Putamen (tissue), 1 donor: ENCODE measurements around the gene NCOA3.

Experiments used
- DNase-seq: peaks from one replicate; pipeline ENCODE4 v3.0.0-alpha.2; 2016; ENCODE audit warnings: low spot score

NCOA3 gene

DNA sequence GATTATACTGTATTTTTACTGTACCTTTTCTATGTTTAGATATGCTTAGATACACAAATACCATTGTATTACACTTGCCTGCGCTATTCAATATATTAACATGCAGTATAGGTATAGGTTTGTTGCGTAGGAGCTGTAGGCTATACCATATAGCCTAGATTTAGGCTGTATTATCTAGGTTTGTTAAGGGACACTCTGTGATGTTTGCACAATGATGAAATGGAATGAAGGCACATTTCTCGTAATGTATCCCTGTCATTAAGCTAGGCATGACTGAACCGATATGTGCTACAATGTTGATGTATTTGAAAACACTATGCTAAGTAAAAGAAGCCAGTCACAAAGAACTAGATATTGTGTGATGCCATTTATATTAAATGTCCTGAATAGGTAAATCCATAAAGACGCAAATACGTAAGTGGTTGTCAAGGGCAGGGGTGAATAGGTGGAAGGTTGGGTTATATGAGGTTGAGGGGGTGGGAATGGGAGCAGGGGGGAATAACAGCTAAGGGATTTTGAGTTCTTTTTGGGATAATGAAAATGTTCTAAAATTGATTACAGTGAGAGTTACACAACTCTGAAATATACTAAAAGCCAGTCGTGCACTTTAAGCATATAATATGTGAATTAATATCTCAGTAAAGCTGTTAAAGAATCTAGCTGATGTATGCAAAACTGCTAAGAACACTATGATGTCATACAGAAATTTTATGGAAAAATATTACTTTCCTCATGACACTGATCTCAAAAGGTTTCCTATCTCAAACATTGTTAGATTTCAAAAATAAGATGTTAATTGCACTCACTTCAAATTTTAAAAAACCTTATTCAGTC is 97.4 kb downstream of the NCOA3 start:
- DNase-seq, result no peak

DNA sequence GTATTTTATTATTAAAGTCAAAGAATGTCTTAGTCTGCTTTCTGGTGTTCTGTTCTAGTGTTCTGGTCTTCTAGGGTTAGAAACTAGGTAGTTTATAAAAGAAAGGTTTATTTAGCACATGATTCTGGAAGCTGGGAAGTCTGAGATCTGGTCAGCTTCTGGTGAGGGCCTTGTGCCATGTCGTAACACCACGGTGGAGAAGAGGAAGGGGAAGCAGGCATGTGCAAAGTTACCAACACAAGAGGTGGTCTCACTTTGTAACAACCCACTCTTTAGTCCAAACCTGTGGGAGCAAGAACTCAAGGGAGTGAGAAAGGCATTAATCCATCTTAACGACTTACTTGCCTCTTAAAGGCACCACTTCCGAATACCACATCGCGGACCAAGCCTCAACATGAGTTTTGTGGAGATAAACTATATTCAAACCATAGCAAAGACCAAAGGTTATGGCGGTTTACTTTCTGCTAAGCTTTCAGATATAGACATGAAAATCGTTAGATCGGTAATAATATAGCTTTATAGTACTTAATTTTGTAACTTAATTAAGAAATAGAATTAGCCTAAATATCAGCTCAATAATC is 99.4 kb downstream of the NCOA3 start:
- no peak for DNase-seq

DNA sequence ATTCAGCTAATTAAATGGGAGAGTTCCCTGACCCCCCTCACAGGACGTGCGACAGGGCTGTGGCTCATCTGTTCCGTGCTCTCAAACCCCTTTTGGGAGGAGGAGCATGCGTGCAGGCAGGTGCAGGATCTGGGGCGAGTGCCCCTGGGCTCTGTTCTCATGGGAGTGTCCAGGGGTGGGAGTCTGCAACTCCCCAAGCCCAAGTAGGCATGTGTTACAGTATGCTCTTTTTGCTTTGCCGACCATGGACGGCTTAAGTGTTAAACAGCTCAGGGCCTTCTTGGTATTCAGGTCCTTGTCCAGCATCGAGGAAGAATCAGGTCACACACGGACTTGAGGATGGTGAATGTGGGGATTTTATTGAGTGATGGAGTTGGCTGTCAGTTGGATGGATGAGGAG is 101.6 kb downstream of the NCOA3 start:
- DNase-seq, result no peak

DNA sequence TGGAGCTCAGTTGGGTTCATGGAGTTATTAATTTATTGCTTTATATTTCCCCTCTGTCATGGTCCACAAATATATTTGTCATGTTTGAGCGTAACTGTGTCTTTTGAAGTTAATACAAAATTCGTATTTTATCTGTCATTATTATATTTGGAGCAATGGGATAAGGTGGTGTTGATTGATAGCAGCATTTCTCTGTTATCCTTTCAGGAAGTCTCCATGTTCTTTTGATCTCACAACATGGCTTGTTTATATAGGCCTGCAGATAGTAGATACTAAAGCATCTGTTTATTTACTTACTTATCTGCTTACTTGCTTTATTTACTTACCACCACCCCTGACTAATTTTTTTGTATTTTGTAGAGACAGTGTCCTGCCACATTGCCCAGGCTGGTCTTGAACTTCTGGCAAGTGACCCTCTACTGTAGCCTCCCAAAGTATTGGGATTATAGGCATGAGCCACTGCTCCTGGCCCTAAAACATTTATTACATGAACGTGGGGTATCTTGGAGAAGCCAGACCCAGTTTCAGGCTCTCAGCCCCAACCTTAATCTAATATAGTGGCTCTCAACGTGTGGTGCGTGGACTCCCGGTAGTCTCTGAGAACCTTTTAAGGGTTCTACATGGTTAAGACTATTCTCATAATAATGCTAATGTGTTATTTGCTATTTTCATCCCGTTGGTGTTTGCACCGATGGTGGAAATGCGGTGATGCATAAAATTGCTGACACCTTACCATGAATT is 104.2 kb downstream of the NCOA3 start:
- no peak for DNase-seq

DNA sequence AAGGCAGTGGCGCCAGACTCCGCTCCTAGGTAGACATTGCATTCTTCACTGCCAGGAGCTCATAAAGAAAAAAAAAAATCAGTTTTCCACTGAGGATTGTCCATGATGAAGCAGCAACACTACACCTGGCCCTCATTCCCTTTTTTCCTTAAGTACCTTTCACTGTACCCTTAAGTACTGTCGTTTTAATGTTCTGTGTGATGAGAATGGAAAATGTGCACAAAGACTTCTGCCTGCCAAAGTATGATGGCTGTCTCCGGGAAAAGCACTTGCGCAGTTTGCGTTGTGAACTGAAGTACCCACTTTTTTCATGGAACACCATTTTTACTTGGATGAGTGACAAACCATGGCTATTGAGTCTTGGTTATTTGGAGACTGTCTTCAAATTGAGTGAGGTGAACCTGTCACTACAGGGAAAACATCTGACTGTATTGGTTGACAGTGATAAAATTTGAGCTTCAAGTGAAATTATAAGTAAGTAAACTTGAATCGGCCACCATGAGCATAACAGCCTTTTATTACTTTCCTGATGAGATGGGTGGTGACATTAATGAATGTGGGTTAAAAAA is 104.8 kb downstream of the NCOA3 start:
- DNase-seq, result no peak

DNA sequence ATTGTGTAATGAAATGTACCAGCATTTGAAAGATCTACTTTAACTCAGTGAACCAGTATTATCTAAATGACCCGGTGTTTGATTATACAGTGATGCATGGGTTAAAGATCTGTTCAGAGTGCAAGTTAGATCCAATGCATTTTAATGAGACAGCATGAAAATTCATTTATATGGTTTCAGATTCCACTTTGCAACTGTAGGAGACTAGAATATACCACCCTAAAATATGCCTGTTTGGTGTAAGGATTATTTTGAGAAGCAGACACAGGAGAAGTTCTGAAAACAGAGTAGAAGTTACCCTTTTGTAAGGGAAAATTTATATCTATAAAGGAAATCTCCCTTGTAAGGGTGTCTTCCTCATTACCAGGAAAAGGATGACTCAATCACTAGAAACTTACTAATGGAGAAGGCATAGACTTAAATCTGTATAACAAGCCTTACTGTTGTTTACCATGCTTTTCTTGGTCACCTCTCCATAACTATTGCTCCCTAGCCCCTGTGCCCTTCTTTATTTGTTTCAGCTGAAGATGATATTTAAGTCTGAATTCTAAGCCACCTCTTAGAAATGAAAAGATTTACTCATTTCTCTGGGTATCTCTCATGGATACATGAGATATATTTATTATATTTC is 105.4 kb downstream of the NCOA3 start:
- no peak for DNase-seq

DNA sequence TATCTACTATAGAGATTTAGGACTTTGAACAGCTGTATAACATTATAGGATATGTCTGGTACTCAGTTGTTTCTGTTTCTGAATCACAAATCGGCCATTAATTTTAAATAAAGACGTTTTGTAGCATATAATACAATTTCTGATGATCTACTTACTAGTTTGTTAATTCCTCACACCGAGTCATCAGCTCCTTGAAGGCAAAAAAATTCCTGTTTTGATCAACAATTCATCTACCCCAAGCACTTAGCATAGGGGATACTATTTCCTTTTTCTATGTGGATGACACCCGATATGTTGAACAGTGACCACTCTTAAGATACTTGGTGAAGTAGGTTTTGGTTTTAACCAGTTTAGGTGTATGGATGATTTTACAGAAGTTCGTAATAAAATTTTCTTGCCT is 107.3 kb downstream of the NCOA3 start:
- no peak for DNase-seq

DNA sequence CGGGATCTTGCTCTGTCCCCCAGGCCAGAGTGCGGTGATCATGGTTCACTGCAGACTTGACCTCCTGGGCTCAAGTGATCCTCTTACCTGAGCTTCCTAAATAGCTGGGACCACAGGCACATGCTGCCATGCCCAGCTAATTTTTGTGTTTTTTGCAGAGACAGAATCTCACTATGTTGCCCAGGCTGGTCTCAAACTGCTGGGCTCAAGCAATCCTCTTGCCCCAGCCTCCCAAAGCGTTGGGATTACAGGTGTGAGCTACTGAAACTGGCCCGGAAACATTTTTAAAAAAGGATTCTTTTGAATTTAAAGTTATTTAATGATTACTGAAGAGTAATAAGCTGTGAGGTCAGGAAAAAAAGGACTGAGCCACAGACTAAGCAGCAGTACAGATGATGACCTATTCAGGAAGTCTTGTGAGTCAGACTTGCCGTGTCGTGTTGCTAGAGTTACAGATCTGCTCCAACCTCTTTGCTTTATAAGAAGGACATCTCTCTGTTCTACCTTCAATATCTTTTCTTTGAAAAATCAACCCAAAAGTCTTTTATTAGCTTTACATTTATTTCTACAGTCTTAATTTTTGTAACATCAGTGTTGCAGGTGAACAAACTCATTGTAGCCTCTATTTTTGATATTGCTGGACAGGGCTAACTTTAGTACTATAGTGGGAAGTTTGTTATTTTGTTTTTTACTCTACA is 108.7 kb downstream of the NCOA3 start:
- DNase-seq, result no peak

DNA sequence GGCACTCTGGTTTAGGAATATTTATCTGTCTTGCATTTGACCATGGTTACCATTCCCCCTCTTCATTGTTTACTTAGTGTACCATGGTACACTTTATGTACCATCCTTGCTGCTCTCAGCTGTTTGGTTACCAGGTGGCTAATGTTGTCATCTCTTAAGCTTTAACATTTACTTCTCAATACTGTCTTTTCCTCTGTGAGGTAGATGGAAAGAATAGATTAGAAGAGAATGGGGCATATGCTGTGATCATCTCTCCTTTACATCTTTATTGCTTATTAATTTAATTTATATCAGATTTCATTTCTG is 109.2 kb downstream of the NCOA3 start:
- no peak for DNase-seq

DNA sequence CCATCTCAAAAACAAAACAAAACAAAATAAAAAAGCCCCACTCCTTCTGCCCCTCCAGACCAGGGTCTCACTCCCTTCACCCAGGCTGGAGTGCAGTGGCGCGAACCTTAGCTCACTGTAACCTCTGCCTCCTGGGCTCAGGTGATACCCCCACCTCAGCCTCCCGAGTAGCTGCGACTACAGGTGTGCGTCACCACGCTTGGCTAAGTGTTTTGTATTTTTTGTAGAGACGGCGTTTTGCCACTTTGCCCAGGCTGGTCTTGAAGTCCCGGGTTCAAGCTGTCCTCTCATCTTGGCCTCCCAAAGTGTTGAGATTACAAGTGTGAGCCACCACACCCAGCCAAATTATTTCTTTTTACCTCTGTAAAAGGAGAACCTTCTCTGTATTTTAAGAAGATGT is 110.1 kb downstream of the NCOA3 start:
- no peak for DNase-seq

DNA sequence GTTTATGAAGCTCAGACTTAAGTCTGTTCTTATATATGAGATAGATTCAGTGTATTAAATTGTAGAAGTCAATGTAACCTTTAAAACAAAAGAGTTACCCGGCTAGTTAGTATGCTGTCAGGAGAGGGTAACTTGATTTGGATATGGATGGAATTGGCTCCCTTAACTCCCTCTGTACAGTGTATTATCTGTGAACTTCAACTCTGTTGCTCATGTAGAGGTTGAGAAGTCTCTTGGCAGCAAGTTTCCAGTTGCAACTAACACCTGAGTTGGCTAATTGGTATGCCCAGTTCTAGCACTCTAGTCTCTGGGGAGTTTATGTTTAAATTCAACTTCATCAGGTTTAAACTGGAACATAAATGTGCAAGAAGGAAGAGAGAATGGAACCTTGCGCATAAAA is 111.0 kb downstream of the NCOA3 start:
- no peak for DNase-seq

DNA sequence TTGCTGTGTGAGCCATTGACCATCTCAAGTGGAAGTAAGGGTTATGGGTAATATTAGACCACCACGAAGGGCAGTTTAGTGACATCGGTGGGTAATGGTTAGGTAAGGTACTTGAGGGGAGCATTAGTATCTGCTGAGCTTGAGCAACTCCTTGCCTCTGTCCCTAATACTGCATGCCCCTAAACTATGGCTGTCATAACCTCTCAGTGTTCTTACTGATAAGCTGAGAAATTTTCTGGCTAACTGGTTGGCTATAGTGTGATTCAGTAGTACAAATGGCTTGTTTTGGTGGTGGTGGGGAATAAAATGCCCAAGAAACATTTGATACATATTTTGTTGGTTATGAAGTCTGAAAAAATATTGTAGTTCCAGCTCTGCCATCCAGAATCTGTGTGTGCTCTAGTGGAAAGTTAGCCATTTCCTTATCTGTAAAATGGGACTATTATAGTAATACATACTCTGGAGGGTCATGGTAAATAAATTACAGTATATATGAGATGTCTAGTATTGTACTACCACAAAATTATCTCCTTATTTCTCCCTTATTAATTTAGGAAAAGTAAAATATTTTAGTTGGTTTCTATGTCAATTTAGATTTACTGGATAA is 113.1 kb downstream of the NCOA3 start:
- DNase-seq, result no peak

DNA sequence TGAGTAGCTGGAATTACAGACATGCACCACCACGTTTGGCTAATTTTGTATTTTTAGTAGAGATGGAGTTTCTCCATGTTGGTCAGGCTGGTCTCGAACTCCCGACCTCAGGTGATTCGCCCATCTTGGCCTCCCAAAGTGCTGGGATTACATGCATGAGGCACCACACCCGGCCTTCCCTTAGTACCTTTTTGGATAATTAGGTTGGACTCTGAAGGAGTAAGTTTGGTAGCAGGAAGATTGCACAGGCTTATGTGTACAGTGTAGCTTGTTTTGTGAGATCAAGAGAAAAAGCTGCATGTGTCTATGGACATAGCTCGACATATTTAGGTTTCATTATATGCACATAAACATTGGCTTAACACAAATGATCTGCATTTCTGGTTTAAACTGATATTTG is 116.8 kb downstream of the NCOA3 start:
- DNase-seq, result no peak

DNA sequence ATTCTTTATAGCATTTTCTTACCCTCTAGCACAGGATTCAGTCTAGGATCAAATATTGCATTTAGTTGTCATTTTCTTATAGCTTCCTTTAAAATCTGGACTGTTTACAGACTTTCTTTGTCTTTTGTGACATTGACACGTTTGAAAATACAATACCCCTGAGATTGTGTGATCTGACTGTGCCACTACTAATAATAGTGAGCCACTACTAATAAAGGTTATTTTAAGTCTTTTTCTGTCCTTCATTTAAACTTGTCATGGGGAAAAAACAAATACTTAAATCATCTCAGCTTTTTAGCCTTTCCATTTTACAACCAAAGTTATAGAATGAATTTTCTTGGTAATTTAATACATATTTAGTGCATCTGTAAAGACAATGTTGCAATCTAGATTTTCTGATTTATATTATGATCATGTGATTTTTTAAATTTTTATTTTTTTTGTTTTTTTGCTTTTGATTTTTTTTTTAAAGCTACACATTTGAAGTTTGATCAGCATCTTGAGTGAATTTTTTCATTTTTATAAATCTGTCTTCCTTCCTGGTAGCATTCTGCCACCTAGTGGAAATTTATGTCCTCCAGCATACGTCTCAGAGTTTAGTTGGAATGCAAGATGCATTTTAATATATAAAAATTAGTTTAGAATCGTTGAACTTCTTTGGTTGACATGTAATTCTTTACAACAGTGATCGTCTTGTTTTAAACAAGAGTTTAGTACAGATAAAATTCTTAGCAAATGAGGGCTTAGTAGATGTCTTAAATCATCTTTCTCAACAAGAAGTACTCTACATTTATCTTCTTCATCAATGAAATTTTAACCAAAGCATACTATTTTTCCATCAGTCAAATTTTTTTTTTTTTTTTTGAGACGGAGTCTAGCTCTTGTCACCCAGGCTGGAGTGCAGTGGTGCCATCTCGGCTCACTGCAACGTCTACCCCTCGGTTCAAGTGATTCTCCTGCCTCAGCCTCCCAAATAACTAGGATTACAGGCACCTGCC is 119.4 kb downstream of the NCOA3 start:
- DNase-seq, result peak; percentile 22

DNA sequence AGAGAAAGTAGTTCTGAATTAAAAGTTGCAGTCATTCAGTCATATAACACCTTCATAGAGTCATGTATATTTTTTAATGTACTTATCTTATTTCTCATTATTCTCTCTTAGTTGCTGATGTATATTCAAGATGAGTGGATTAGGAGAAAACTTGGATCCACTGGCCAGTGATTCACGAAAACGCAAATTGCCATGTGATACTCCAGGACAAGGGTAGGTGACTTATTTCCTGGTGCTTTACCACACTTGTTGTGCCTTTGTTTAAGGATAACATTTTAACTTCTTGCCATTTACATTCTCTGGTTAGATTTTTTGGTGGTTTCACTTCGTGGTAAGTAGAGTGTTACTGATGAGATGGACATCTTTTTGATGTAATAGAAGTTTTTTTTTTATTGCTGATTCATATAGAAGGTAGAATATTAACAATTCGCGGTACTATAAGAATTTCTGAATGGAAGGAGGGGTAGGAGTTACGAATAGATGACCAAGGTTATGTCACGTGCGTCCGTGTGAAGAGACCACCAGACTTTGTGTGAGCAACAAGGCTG is 120.5 kb downstream of the NCOA3 start:
- DNase-seq, result no peak

DNA sequence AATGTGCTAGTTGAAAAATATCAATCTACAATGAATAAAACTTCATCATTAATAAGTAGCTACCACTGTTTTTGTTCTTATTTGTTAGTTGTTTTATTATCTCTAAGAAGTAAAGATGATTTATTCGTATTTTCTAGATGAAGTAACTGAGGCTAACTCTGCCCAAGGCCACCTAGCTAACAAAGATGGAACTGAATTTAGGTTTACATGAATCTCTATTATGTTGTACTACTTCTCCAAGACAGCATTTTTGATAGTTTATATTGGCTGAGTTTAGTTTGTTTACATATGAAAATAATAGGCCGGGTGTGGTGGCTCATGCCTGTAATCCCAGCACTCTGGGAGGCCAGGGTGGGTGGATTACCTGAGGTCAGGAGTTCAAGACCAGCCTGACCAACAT is 121.5 kb downstream of the NCOA3 start:
- no peak for DNase-seq

DNA sequence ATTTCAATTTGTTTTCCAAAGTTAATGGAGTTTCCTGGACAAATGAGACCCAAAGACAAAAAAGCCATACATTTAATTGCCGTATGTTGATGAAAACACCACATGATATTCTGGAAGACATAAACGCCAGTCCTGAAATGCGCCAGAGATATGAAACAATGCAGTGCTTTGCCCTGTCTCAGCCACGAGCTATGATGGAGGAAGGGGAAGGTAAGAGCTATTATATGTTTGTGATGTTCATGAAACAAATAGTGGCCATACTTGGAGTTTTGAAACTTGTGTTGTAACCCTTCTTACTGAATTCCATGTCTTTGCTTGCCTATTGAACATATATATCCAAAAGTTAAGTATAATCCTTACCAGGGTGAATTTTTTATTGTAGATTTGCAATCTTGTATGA is 125.9 kb downstream of the NCOA3 start:
- DNase-seq, result no peak

DNA sequence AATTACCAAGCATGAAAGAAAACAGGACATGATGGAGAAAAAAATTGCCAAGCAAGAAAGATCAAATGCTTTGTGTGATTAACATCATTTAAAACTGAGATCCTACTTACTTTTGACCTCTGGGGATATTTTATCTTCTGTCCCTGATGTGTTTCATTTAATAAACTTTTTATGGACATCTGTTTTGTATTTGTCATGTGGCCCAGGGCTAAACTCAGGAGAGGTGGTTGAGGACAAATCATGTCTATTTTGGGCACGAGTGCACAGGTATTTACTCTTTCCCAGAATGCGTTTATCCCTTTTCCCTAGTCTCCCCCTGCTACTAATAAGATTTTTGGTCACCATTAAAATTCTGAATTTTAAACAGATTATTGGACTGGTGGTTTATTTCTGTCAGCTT is 128.2 kb downstream of the NCOA3 start:
- DNase-seq, result no peak

DNA sequence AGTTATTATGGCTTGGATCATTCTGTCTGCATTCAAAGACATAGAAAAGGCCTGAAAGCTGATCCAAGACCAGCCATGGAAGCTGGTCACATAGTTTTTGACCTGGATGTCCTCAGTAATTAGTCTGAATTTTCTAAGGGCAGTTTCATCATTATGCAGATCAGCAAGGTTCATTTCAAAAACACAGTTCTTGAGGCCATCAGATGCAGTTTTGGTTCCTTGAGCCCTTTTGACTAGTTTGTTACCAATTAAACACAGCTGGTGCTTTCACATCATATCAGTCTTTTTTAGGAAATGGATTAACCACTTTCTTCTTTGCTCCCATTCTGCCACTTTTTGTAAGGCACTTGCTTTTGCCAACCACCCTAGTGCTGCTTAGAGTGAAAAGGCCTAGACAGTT is 129.4 kb downstream of the NCOA3 start:
- no peak for DNase-seq

DNA sequence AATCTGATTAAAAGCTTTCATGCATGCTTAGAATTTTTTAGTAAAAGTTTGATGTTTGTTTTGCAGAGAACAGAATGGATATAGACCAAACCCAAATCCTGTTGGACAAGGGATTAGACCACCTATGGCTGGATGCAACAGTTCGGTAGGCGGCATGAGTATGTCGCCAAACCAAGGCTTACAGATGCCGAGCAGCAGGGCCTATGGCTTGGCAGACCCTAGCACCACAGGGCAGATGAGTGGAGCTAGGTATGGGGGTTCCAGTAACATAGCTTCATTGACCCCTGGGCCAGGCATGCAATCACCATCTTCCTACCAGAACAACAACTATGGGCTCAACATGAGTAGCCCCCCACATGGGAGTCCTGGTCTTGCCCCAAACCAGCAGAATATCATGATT is 133.6 kb downstream of the NCOA3 start:
- no peak for DNase-seq
